Measurements from ENCODE around the gene PTPRD. TPM values are rescaled to one million over a fixed set of nuclear protein-coding genes. Genes with fewer than 3 reads are reported as not detected.

PTPRD gene
- total RNA-seq, 1 experiment from 2014 or later: not detected

GRCh38 chr9:8946461-8946860 lies 1666.3 kb downstream of the PTPRD start:
- Histone ChIP-seq H3K4me3 (ENCODE audit: low read depth in 2 of 2, low read length in 2 of 2) (no peak overlapping the region), H3K27ac (ENCODE audit: low read length) (no peak overlapping the region), H3K9me3 (ENCODE audit: control insufficient read depth, insufficient read depth, low read depth, low read length) (no peaks in the 10 kb centered on the region), H3K4me1 (ENCODE audit: control insufficient read depth, insufficient read depth, low read length) (no peaks in the 10 kb centered on the region), H3K36me3 (ENCODE audit: control insufficient read depth, insufficient read depth, low read length) (no peaks in the 10 kb centered on the region), H3K27me3 (ENCODE audit: control insufficient read depth, insufficient read depth, low read length) (no peaks in the 10 kb centered on the region)
- intact Hi-C loops (cut with micrococcal nuclease; ENCODE audit: unreplicated experiment) (no loop called here), in situ Hi-C loops (cut with HindIII; ENCODE audit: low pct_unique_long_range_greater_than_20kb, low sequenced_read_pairs) (no loop called here)
- no peak for ATAC-seq
- CTCF ChIA-PET: no interaction called here
- no TSS peak for BruUV-seq (replicated peaks)
- POLR2A ChIA-PET: interaction anchor here (0.6 kb wide), 1 partner anchor 719 kb away, joined by 3 read pairs; no protein-coding TSS in a partner anchor
- DNase-seq (ENCODE audit: low read depth, low spot score): no peak
- TF ChIP-seq POLR2AphosphoS5 (IDR thresholded peaks at IDR 0.05; ENCODE audit: low read depth, low read length): no peak
- TF ChIP-seq, protein P1, sequence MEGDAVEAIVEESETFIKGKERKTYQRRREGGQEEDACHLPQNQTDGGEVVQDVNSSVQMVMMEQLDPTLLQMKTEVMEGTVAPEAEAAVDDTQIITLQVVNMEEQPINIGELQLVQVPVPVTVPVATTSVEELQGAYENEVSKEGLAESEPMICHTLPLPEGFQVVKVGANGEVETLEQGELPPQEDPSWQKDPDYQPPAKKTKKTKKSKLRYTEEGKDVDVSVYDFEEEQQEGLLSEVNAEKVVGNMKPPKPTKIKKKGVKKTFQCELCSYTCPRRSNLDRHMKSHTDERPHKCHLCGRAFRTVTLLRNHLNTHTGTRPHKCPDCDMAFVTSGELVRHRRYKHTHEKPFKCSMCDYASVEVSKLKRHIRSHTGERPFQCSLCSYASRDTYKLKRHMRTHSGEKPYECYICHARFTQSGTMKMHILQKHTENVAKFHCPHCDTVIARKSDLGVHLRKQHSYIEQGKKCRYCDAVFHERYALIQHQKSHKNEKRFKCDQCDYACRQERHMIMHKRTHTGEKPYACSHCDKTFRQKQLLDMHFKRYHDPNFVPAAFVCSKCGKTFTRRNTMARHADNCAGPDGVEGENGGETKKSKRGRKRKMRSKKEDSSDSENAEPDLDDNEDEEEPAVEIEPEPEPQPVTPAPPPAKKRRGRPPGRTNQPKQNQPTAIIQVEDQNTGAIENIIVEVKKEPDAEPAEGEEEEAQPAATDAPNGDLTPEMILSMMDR (IDR thresholded peaks at IDR 0.05): no peak
- no peak for TF ChIP-seq TCF7L2 (IDR thresholded peaks at IDR 0.05; ENCODE audit: low read depth, low read length)
- TF ChIP-seq, protein P2, sequence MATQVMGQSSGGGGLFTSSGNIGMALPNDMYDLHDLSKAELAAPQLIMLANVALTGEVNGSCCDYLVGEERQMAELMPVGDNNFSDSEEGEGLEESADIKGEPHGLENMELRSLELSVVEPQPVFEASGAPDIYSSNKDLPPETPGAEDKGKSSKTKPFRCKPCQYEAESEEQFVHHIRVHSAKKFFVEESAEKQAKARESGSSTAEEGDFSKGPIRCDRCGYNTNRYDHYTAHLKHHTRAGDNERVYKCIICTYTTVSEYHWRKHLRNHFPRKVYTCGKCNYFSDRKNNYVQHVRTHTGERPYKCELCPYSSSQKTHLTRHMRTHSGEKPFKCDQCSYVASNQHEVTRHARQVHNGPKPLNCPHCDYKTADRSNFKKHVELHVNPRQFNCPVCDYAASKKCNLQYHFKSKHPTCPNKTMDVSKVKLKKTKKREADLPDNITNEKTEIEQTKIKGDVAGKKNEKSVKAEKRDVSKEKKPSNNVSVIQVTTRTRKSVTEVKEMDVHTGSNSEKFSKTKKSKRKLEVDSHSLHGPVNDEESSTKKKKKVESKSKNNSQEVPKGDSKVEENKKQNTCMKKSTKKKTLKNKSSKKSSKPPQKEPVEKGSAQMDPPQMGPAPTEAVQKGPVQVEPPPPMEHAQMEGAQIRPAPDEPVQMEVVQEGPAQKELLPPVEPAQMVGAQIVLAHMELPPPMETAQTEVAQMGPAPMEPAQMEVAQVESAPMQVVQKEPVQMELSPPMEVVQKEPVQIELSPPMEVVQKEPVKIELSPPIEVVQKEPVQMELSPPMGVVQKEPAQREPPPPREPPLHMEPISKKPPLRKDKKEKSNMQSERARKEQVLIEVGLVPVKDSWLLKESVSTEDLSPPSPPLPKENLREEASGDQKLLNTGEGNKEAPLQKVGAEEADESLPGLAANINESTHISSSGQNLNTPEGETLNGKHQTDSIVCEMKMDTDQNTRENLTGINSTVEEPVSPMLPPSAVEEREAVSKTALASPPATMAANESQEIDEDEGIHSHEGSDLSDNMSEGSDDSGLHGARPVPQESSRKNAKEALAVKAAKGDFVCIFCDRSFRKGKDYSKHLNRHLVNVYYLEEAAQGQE (IDR thresholded peaks at IDR 0.05; ENCODE audit: insufficient read depth in 1 of 2, low read depth in 2 of 2, low read length in 1 of 2): no peak
- TF ChIP-seq SIN3A (IDR thresholded peaks at IDR 0.05; ENCODE audit: borderline replicate concordance, insufficient read depth, low read depth, low read length): no peak

- H3K27ac ChIP-seq (ENCODE audit: low read length): no peak overlapping the region
- intact Hi-C loops (cut with micrococcal nuclease; ENCODE audit: unreplicated experiment) (no loop called here), in situ Hi-C loops (cut with HindIII; ENCODE audit: low pct_unique_long_range_greater_than_20kb, low sequenced_read_pairs) (no loop called here)
- POLR2A ChIA-PET: no interaction called here
- CTCF ChIA-PET: no interaction called here
- DNase-seq (ENCODE audit: low read depth, low spot score): no peak
- no peaks in the 10 kb centered on the region for H3K27me3 ChIP-seq (ENCODE audit: control insufficient read depth, insufficient read depth, low read length)
- no peak for TF ChIP-seq SIN3A (IDR thresholded peaks at IDR 0.05; ENCODE audit: borderline replicate concordance, insufficient read depth, low read depth, low read length)
- TF ChIP-seq, protein P2 (IDR thresholded peaks at IDR 0.05; ENCODE audit: insufficient read depth in 1 of 2, low read depth in 2 of 2, low read length in 1 of 2): no peak
- no peak for TF ChIP-seq TCF7L2 (IDR thresholded peaks at IDR 0.05; ENCODE audit: low read depth, low read length)
- TF ChIP-seq POLR2AphosphoS5 (IDR thresholded peaks at IDR 0.05; ENCODE audit: low read depth, low read length): no peak
- no peak overlapping the region for H3K4me3 ChIP-seq (ENCODE audit: low read depth in 2 of 2, low read length in 2 of 2)
- BruUV-seq (replicated peaks): no TSS peak
- H3K36me3 ChIP-seq (ENCODE audit: control insufficient read depth, insufficient read depth, low read length): no peaks in the 10 kb centered on the region
- no peaks in the 10 kb centered on the region for H3K4me1 ChIP-seq (ENCODE audit: control insufficient read depth, insufficient read depth, low read length)
- no peaks in the 10 kb centered on the region for H3K9me3 ChIP-seq (ENCODE audit: control insufficient read depth, insufficient read depth, low read depth, low read length)
- no peak for ATAC-seq
Measured at GRCh38 chr9:8943392-8943791, 1669.4 kb downstream of the PTPRD start.
